GM23248 (cell line): ENCODE measurements around the gene PLK2.

Source experiments
- EZH2 ChIP-seq: fragments of 200-600 bp; sonication (generic); IDR thresholded peaks from 2 replicates; pipeline ENCODE4 v1.6.1; 2018; ENCODE audit warnings: antibody characterized with exemption, mild to moderate bottlenecking; ENCODE audit not compliant: insufficient read depth, poor library complexity, severe bottlenecking
- EZH2phosphoT487 ChIP-seq: fragments of 200-600 bp; sonication (generic); IDR thresholded peaks from 2 replicates; pipeline ENCODE4 v1.6.1; 2018; ENCODE audit warnings: antibody characterized with exemption, moderate library complexity, mild to moderate bottlenecking, low read depth; ENCODE audit not compliant: insufficient read depth

- TF ChIP-seq EZH2: no peak
- TF ChIP-seq EZH2phosphoT487: no peak
Observed at GRCh38 chr5:58454025-58454424, 5.9 kb downstream of the PLK2 start.
